ENCODE data around the gene SIMC1. TPM values are rescaled to one million over a fixed set of nuclear protein-coding genes. Genes with fewer than 3 reads are reported as not detected.
"Not testable (repeated sequence)": the region's sequence is repeated elsewhere in the genome, so short reads cannot be mapped to it uniquely, and the experiment has no call there.

SIMC1 gene
- total RNA-seq, 2 experiments from 2014 or later, result 21.5 to 21.9 TPM

DNA sequence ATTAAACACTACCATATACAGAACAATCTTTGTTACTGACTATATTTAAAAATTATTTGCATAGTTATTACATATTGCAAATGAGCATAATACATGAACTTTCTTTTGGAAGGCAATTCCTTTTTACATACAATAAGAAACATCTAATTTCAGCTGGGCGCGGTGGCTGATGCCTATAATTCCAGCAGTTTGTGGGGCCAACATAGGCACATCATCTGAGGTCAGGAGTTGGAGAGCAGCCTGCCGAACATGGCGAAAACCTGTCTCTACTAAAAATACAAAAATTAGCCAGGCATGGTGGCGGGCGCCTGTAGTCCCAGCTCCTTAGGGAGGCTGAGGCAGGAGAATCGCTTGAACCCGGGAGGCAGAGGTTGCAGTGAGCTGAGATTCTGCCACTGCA is 36.4 kb upstream of the SIMC1 start:
- DNase-seq (no peak), ATAC-seq (no peak)
- intact Hi-C loops (cut with micrococcal nuclease), result no loop called here
- TF ChIP-seq, protein P1, sequence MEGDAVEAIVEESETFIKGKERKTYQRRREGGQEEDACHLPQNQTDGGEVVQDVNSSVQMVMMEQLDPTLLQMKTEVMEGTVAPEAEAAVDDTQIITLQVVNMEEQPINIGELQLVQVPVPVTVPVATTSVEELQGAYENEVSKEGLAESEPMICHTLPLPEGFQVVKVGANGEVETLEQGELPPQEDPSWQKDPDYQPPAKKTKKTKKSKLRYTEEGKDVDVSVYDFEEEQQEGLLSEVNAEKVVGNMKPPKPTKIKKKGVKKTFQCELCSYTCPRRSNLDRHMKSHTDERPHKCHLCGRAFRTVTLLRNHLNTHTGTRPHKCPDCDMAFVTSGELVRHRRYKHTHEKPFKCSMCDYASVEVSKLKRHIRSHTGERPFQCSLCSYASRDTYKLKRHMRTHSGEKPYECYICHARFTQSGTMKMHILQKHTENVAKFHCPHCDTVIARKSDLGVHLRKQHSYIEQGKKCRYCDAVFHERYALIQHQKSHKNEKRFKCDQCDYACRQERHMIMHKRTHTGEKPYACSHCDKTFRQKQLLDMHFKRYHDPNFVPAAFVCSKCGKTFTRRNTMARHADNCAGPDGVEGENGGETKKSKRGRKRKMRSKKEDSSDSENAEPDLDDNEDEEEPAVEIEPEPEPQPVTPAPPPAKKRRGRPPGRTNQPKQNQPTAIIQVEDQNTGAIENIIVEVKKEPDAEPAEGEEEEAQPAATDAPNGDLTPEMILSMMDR (IDR thresholded peaks at IDR 0.05), result no peak
- H3K9me3 Mint-ChIP-seq, result no peaks in the 10 kb centered on the region
- no peak overlapping the region for H3K27ac Mint-ChIP-seq
- ChIA-PET CTCF (no interaction called here), POLR2A (no interaction called here)
- no peaks in the 10 kb centered on the region for H3K4me1 Mint-ChIP-seq (ENCODE audit: low read depth)
- H3K36me3 Mint-ChIP-seq (ENCODE audit: low read depth), result no peaks in the 10 kb centered on the region
- H3K4me3 Mint-ChIP-seq, result no peak overlapping the region
- peaks cover 14% of the 10 kb centered on the region for H3K27me3 Mint-ChIP-seq

- Mint-ChIP-seq H3K27me3 (peaks cover 10% of the 10 kb centered on the region), H3K4me1 (ENCODE audit: low read depth) (no peaks in the 10 kb centered on the region), H3K36me3 (ENCODE audit: low read depth) (no peaks in the 10 kb centered on the region), H3K27ac (no peak overlapping the region), H3K9me3 (no peaks in the 10 kb centered on the region), H3K4me3 (no peak overlapping the region)
- ATAC-seq (no peak), DNase-seq (no peak)
- ChIA-PET POLR2A (no interaction called here), CTCF (no interaction called here)
- TF ChIP-seq, protein P1 (IDR thresholded peaks at IDR 0.05), result no peak
- intact Hi-C loops (cut with micrococcal nuclease), result no loop called here
These were observed 35.1 kb upstream of the SIMC1 start for GRCh38 chr5:176203086-176203485.

DNA sequence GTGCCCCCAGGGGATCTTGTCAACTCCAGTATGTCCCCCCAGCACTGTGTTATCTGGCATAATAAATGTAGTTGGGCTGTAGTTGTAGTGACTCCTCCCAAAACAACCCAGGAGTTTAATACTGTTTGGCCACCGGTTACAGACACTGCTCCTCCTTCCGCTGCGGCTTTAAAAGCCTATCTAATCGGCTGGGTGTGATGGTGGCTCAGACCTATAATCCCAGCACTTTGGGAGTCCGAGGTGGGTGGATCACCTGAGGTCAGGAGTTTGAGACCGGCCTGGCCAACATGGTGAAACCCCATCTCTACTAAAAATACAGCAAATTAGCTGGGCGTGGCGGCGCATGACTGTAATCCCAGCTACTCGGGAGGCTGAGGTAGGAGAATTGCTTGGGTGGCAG is 34.7 kb upstream of the SIMC1 start:
- POLR2A ChIA-PET; H3K9me3 Mint-ChIP-seq; H3K27ac Mint-ChIP-seq; H3K36me3 Mint-ChIP-seq (ENCODE audit: low read depth); ATAC-seq; H3K4me1 Mint-ChIP-seq (ENCODE audit: low read depth); H3K4me3 Mint-ChIP-seq; H3K27me3 Mint-ChIP-seq; DNase-seq; intact Hi-C loops (cut with micrococcal nuclease); CTCF ChIA-PET: not testable (repeated sequence)

DNA sequence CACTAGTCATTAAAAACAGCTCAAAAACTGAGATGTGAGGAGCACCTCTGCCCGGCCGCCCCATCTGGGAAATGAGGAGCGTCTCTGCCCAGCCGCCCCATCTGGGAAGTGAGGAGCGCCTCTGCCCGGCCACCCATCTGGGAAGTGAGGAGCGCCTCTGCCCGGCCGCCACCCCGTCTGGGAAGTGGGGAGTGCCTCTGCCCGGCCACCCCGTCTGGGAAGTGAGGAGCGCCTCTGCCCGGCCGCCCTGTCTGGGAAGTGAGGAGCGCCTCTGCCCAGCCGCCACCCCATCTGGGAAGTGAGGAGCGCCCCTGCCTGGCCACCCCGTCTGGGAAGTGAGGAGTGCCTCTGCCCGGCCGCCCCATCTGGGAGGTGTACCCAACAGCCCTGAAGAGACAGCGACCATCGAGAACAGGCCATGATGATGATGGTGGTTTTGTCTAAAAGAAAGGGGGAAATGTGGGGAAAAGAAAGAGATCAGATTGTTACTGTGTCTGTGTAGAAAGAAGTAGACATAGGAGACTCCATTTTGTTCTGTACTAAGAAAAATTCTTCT is 23.7 kb upstream of the SIMC1 start:
- H3K4me1 Mint-ChIP-seq (ENCODE audit: low read depth); DNase-seq; intact Hi-C loops (cut with micrococcal nuclease); H3K9me3 Mint-ChIP-seq; CTCF ChIA-PET; ATAC-seq; H3K27ac Mint-ChIP-seq; POLR2A ChIA-PET; H3K4me3 Mint-ChIP-seq; H3K36me3 Mint-ChIP-seq (ENCODE audit: low read depth): not testable (repeated sequence)
- peaks cover 13% of the 10 kb centered on the region for H3K27me3 Mint-ChIP-seq

- H3K36me3 Mint-ChIP-seq (ENCODE audit: low read depth); H3K4me1 Mint-ChIP-seq (ENCODE audit: low read depth); H3K4me3 Mint-ChIP-seq; H3K9me3 Mint-ChIP-seq; intact Hi-C loops (cut with micrococcal nuclease); CTCF ChIA-PET; ATAC-seq; POLR2A ChIA-PET; DNase-seq; H3K27ac Mint-ChIP-seq: not testable (repeated sequence)
- H3K27me3 Mint-ChIP-seq, result peaks cover 11% of the 10 kb centered on the region
These were observed 21.8 kb upstream of the SIMC1 start for GRCh38 chr5:176216393-176216916.

DNA sequence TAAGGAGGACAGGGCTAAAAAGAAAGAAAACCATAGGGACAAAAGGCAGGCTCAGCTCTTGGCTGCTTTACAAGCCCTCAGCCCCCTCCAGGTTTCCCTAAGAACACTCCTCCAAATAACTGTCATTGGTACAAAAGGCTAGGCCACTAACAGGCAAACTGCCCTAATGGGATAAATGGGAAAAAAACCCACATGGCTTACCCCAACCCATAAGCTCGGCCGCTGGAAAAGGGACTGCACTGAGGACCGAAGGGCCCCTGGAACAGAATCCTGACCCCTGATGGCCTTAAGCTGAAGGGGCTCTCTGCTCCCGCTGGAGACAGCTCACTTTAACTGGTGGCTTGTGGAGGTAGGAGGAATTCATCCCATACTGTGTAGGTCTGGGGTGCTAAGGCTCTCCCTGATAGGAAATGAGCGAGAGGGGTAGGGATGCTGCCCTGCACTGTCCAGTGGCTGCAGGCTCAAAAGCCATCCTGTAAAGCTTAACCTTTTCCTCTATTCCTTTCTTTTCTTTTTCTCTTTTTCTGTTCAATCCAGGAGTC is 21.0 kb upstream of the SIMC1 start:
- H3K9me3 Mint-ChIP-seq; H3K4me1 Mint-ChIP-seq (ENCODE audit: low read depth); H3K27ac Mint-ChIP-seq; CTCF ChIA-PET; H3K36me3 Mint-ChIP-seq (ENCODE audit: low read depth); intact Hi-C loops (cut with micrococcal nuclease); ATAC-seq; DNase-seq; H3K4me3 Mint-ChIP-seq; H3K27me3 Mint-ChIP-seq; POLR2A ChIA-PET: not testable (repeated sequence)

DNA sequence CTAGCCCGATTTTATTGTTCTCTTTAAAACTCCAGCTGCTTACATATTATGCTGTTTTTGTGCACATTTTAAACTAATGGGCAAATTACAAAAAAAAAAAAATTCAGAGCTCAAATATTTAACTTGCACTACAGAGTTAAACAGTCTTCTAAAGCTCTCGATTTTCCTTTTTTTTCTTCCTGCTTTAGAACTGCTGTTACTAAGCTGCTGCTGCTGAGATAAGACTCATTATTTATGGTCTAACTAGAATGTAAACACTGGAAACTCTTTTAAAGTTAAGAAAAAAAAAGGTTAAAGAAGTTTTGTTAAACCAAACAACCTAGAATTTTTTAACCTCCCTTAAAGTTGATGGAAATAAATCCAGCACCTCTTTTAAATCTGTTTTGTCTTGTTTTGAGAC is 20.5 kb upstream of the SIMC1 start:
- H3K4me1 Mint-ChIP-seq (ENCODE audit: low read depth); POLR2A ChIA-PET; H3K27me3 Mint-ChIP-seq; H3K4me3 Mint-ChIP-seq; H3K36me3 Mint-ChIP-seq (ENCODE audit: low read depth); intact Hi-C loops (cut with micrococcal nuclease); CTCF ChIA-PET; H3K27ac Mint-ChIP-seq; DNase-seq; ATAC-seq; H3K9me3 Mint-ChIP-seq: not testable (repeated sequence)

GRCh38 chr5:176222006-176222405 is 16.2 kb upstream of the SIMC1 start:
- not testable (repeated sequence) for H3K4me3 Mint-ChIP-seq; DNase-seq; H3K36me3 Mint-ChIP-seq (ENCODE audit: low read depth)

DNA sequence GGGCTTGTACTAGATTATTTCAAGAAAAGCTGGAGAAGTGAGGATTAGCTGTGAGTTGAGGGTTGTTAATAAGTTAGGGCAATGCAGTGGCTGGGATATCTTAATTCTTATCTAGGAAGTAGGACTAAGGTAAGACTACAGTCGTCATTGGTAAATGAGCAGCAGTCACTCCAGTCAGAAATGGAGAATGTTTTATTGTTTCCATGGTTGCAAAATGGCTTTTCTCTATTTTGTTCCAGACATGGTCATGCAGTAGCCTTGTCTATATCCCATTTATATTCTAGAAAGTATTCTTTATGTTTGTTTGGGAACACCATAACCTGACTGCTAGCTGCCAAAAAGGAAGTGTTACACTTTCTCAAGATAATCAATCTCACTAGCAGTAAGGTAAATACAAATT is 9.9 kb upstream of the SIMC1 start:
- POLR2A ChIA-PET; H3K27ac Mint-ChIP-seq; H3K9me3 Mint-ChIP-seq; H3K4me1 Mint-ChIP-seq (ENCODE audit: low read depth); CTCF ChIA-PET; DNase-seq; H3K4me3 Mint-ChIP-seq; H3K27me3 Mint-ChIP-seq; ATAC-seq; H3K36me3 Mint-ChIP-seq (ENCODE audit: low read depth); intact Hi-C loops (cut with micrococcal nuclease): not testable (repeated sequence)

More at GRCh38 chr5:176222006-176222405, 16.2 kb upstream of the SIMC1 start:
- ATAC-seq; H3K27me3 Mint-ChIP-seq; H3K9me3 Mint-ChIP-seq; CTCF ChIA-PET; H3K27ac Mint-ChIP-seq; H3K4me1 Mint-ChIP-seq (ENCODE audit: low read depth); intact Hi-C loops (cut with micrococcal nuclease); POLR2A ChIA-PET: not testable (repeated sequence)

GRCh38 chr5:176233253-176233652 is 5.0 kb upstream of the SIMC1 start:
- intact Hi-C loops (cut with micrococcal nuclease); POLR2A ChIA-PET; DNase-seq; H3K27ac Mint-ChIP-seq; H3K4me3 Mint-ChIP-seq; H3K9me3 Mint-ChIP-seq; ATAC-seq; H3K4me1 Mint-ChIP-seq (ENCODE audit: low read depth); H3K36me3 Mint-ChIP-seq (ENCODE audit: low read depth); CTCF ChIA-PET; H3K27me3 Mint-ChIP-seq: not testable (repeated sequence)

Measured in activated CD8-positive, alpha-beta T cell treated with anti-CD3 and anti-CD28 coated beads for 36 hours (primary cell).